GM12865 (cell line): ENCODE results near the gene CDK1.

Experiments
- DNase-seq: peaks from one replicate; pipeline ENCODE4 v3.0.0; 2010; ENCODE audit warnings: low read depth
- H3K4me3 ChIP-seq: 2 replicates; pipeline ENCODE4 v1.5.1; 2011; ENCODE audit warnings: mild to moderate bottlenecking, low read depth, low read length, control low read depth
- CTCF ChIP-seq: IDR thresholded peaks from 2 replicates; pipeline ENCODE4 v1.5.1; 2011; ENCODE audit warnings: low read length, control low read depth, low read depth, inconsistent platforms; ENCODE audit not compliant: insufficient read depth; ENCODE audit errors: missing control alignments

Gene CDK1

GRCh38 chr10:60808036-60808435 lies 29.8 kb downstream of the CDK1 start:
- no peak for TF ChIP-seq CTCF
- no peak for DNase-seq
- H3K4me3 ChIP-seq = no peak overlapping the region

GRCh38 chr10:60809157-60809556 lies 30.9 kb downstream of the CDK1 start:
- TF ChIP-seq CTCF = no peak
- no peak for DNase-seq

GRCh38 chr10:60810437-60811182 lies 32.3 kb downstream of the CDK1 start:
- no peak for DNase-seq
- no peak overlapping the region for H3K4me3 ChIP-seq
- no peak for TF ChIP-seq CTCF

More at GRCh38 chr10:60809157-60809556, 30.9 kb downstream of the CDK1 start:
- no peak overlapping the region for H3K4me3 ChIP-seq

GRCh38 chr10:60816628-60817397 lies 38.5 kb downstream of the CDK1 start:
- H3K4me3 ChIP-seq = no peak overlapping the region
- DNase-seq = peak; percentile 75

GRCh38 chr10:60817398-60817805 lies 39.1 kb downstream of the CDK1 start:
- H3K4me3 ChIP-seq = no peak overlapping the region
- no peak for DNase-seq
- TF ChIP-seq CTCF = no peak

More at GRCh38 chr10:60816628-60817397, 38.5 kb downstream of the CDK1 start:
- TF ChIP-seq CTCF = peak; percentile 66

- no peak for TF ChIP-seq CTCF
- DNase-seq = no peak
- no peak overlapping the region for H3K4me3 ChIP-seq
Observed at GRCh38 chr10:60818134-60818770, 40.0 kb downstream of the CDK1 start.
